GM13976 (cell line): ENCODE measurements around the gene APLF.

Source experiments
- DNase-seq: peaks from one replicate; pipeline ENCODE4 v3.0.0; 2012; ENCODE audit warnings: low spot score
- in situ Hi-C: fragments of 300-500 bp; cut with MboI; formaldehyde crosslinking; loops from one replicate; pipeline ENCODE4 v1.12.0; 2022; ENCODE audit warnings: low sequenced_read_pairs, mixed read lengths, inconsistent platforms; ENCODE audit not compliant: unreplicated experiment
- TF ChIP-seq, protein P1 (sequence below): IDR thresholded peaks from 2 replicates; pipeline ENCODE4 v1.5.1; 2012; ENCODE audit warnings: borderline replicate concordance, mild to moderate bottlenecking; ENCODE audit not compliant: insufficient read depth; ENCODE audit errors: extremely low read depth, missing control alignments, control extremely low read depth

APLF gene

DNA sequence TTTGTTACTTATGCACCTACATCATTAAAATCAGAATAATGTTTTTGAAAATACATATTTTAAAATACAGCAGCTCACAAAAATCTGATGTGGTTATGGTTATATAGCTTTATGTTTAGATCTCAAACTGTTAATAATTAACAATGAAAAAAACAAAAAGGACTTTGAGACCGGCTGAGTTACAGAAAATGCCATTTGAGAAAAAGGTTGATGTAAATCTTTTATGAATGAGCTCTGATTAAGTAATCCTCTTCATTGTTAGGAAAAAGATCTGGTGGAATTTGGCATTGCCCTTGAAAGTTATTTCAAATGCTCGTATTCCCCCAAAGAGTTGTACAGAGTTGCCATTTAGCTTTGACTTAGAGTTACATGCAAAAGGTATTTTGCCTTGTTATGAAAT, 93.2 kb downstream of the APLF start:
- no peak for DNase-seq
- in situ Hi-C loops, result no loop called here
- TF ChIP-seq, protein P1, sequence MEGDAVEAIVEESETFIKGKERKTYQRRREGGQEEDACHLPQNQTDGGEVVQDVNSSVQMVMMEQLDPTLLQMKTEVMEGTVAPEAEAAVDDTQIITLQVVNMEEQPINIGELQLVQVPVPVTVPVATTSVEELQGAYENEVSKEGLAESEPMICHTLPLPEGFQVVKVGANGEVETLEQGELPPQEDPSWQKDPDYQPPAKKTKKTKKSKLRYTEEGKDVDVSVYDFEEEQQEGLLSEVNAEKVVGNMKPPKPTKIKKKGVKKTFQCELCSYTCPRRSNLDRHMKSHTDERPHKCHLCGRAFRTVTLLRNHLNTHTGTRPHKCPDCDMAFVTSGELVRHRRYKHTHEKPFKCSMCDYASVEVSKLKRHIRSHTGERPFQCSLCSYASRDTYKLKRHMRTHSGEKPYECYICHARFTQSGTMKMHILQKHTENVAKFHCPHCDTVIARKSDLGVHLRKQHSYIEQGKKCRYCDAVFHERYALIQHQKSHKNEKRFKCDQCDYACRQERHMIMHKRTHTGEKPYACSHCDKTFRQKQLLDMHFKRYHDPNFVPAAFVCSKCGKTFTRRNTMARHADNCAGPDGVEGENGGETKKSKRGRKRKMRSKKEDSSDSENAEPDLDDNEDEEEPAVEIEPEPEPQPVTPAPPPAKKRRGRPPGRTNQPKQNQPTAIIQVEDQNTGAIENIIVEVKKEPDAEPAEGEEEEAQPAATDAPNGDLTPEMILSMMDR, result no peak

- DNase-seq, result no peak
- TF ChIP-seq, protein P1, result no peak
- in situ Hi-C loops, result no loop called here
These were observed 94.0 kb downstream of the APLF start for GRCh38 chr2:68561372-68561771.

- TF ChIP-seq, protein P1, result no peak
- no peak for DNase-seq
- in situ Hi-C loops, result no loop called here
These were observed 95.5 kb downstream of the APLF start for GRCh38 chr2:68562934-68563333.

DNA sequence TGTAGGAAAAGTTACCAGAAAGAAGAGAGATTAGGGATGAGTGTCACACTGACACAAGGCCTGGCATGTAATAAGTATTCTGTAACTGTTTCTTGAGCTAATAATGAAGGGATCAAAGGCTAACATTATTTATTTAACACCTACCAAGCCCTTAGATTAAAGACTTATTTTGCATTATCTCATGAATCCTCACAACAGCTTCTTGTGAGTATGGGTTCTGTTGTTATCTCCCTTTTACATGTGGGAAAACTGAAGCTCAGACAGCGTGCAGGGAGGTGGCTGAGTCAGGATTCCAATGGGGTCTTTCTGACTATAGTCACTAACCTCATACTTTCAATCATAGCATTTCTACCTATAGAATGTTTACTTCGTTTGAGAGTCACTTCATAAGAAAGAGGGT, 97.0 kb downstream of the APLF start:
- TF ChIP-seq, protein P1, result no peak
- DNase-seq, result no peak
- in situ Hi-C loops, result no loop called here

GRCh38 chr2:68565273-68565672, 97.9 kb downstream of the APLF start:
- TF ChIP-seq, protein P1, result no peak
- DNase-seq, result no peak
- in situ Hi-C loops, result no loop called here

GRCh38 chr2:68565858-68566257, 98.5 kb downstream of the APLF start:
- DNase-seq, result no peak
- in situ Hi-C loops, result no loop called here
- TF ChIP-seq, protein P1, result no peak

DNA sequence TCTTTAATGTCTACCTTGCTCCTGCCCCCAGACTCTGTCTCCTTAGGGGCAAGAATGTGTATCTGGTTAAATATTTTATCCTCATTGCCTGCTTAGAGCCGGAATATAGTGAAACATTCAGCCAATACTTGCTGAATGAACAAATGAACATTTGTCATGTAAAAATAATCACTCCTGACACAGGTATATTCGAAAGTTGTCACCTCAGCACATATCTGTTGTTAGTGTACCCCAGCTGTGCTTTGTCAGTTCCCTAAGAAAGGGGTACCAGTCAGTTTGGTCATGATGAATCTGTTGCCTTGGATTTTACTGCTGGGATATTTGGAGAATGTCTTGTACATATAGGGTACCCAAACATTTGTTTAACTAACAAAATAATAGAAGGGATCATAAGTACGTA, 99.0 kb downstream of the APLF start:
- in situ Hi-C loops, result no loop called here
- no peak for DNase-seq
- TF ChIP-seq, protein P1, result no peak
